GM23248 (cell line): ENCODE measurements around the gene KAZN. TPM values are rescaled to one million over a fixed set of nuclear protein-coding genes. Genes with fewer than 3 reads are reported as not detected.

Experiments used
- DNase-seq: peaks from one replicate; pipeline ENCODE4 v3.0.0-alpha.2; 2015
- H2AFZ ChIP-seq: fragments of 200-600 bp; sonication (generic); 2 replicates; pipeline ENCODE4 v1.6.1; 2016; ENCODE audit warnings: antibody characterized with exemption
- H3F3A ChIP-seq: fragments of 200-600 bp; sonication (generic); 2 replicates; pipeline ENCODE4 v1.6.1; 2016; ENCODE audit warnings: mild to moderate bottlenecking, antibody characterized with exemption, mixed run types; ENCODE audit not compliant: insufficient read depth
- H3K27ac ChIP-seq: fragments of 200-600 bp; sonication (generic); 2 replicates; pipeline ENCODE4 v1.5.1; 2016; ENCODE audit warnings: mild to moderate bottlenecking
- H3K27me3 ChIP-seq: fragments of 200-600 bp; sonication (generic); replicated peaks from 2 replicates; pipeline ENCODE4 v1.6.1; 2016; ENCODE audit warnings: mild to moderate bottlenecking; ENCODE audit not compliant: insufficient read depth
- H3K36me3 ChIP-seq: fragments of 200-600 bp; sonication (generic); 2 replicates; pipeline ENCODE4 v1.6.1; 2016; ENCODE audit warnings: low read depth, mild to moderate bottlenecking
- H3K4me1 ChIP-seq: fragments of 200-600 bp; sonication (generic); 2 replicates; pipeline ENCODE4 v1.6.1; 2016; ENCODE audit warnings: mild to moderate bottlenecking; ENCODE audit not compliant: insufficient read depth
- H3K4me2 ChIP-seq: fragments of 200-600 bp; sonication (generic); one replicate; pipeline ENCODE4 v1.6.1; 2016; ENCODE audit warnings: mild to moderate bottlenecking; ENCODE audit not compliant: unreplicated experiment
- H3K4me3 ChIP-seq: fragments of 200-600 bp; sonication (generic); 2 replicates; pipeline ENCODE4 v1.5.1; 2016; ENCODE audit warnings: mild to moderate bottlenecking
- H3K79me2 ChIP-seq: fragments of 200-600 bp; sonication (generic); 2 replicates; pipeline ENCODE4 v1.6.1; 2016; ENCODE audit warnings: mild to moderate bottlenecking; ENCODE audit not compliant: insufficient read depth
- H3K9ac ChIP-seq: fragments of 200-600 bp; sonication (generic); 2 replicates; pipeline ENCODE4 v1.6.1; 2016; ENCODE audit warnings: mild to moderate bottlenecking
- H3K9me2 ChIP-seq: fragments of 200-600 bp; sonication (generic); 2 replicates; pipeline ENCODE4 v1.6.1; 2016; ENCODE audit warnings: mixed run types, mild to moderate bottlenecking, moderate library complexity; ENCODE audit not compliant: insufficient read depth
- H3K9me3 ChIP-seq: fragments of 200-600 bp; sonication (generic); one replicate; pipeline ENCODE4 v1.6.1; 2017; ENCODE audit warnings: low read depth
- H4K20me1 ChIP-seq: fragments of 200-600 bp; sonication (generic); 2 replicates; pipeline ENCODE4 v1.6.0; 2016; ENCODE audit not compliant: insufficient read depth
- EZH2 ChIP-seq: fragments of 200-600 bp; sonication (generic); IDR thresholded peaks from 2 replicates; pipeline ENCODE4 v1.6.1; 2018; ENCODE audit warnings: antibody characterized with exemption, mild to moderate bottlenecking; ENCODE audit not compliant: insufficient read depth, poor library complexity, severe bottlenecking
- EZH2phosphoT487 ChIP-seq: fragments of 200-600 bp; sonication (generic); IDR thresholded peaks from 2 replicates; pipeline ENCODE4 v1.6.1; 2018; ENCODE audit warnings: antibody characterized with exemption, moderate library complexity, mild to moderate bottlenecking, low read depth; ENCODE audit not compliant: insufficient read depth
- WGBS, 2 experiments: methylation state at CpG; one replicate each; pipeline ENCODE4 v1.1.6; 2015 to 2017; ENCODE audit warnings: low lambda C conversion rate in 2 of 2, low coverage in 1 of 2; ENCODE audit errors: missing lambda C conversion rate in 2 of 2; 5-methylcytosine and 5-hydroxymethylcytosine counted together
- in situ Hi-C: fragments of 300-500 bp; cut with MboI; formaldehyde crosslinking; loops from 2 replicates; pipeline ENCODE4 v1.15.0; 2020
- polyA plus RNA-seq: library from polyadenylated mRNA; unstranded; fragments of >200 nt; fragmentation: Nextera tagmentation; extraction: Ambion mirVana; gene quantifications from 2 replicates; pipeline ENCODE4 v1.2.1, GENCODE V29; 2016
- total RNA-seq: library from RNA; depleted of rRNA; stranded (reverse); fragments of >200 nt; shearing (Covaris generic); gene quantifications from 2 replicates; pipeline ENCODE4 v1.2.3, GENCODE V29; 2014

KAZN gene
- total and polyA plus RNA-seq, 2 experiments from 2014 or later = 4.9 to 7.2 TPM

- no peaks in the 10 kb centered on the region for H4K20me1 ChIP-seq
- H3K27me3 ChIP-seq = 0 out of 2 replicates have a peak, but pooled peaks cover 4% of the 10 kb centered on the region
- H3K27ac ChIP-seq = no peak overlapping the region
- DNase-seq = no peak
- H3K9ac ChIP-seq = no peak overlapping the region
- H3K36me3 ChIP-seq = no peaks in the 10 kb centered on the region
- in situ Hi-C loops = no loop called here
- peaks cover 19% of the 10 kb centered on the region for H3K4me1 ChIP-seq
- 86 to 95% methylated on average over 6 of the region's 6 CpGs for WGBS, 2 experiments
- no peaks in the 10 kb centered on the region for H3K9me3 ChIP-seq
- H3F3A ChIP-seq = peaks cover 18% of the 10 kb centered on the region
- TF ChIP-seq EZH2phosphoT487 (no peak), EZH2 (no peak)
- H2AFZ ChIP-seq = no peak overlapping the region
- H3K9me2 ChIP-seq = no peaks in the 10 kb centered on the region
- no peaks in the 10 kb centered on the region for H3K79me2 ChIP-seq
- no peak overlapping the region for H3K4me2 ChIP-seq
- no peak overlapping the region for H3K4me3 ChIP-seq
These were observed 139.8 kb downstream of the KAZN start for GRCh38 chr1:14738235-14738634.

DNA sequence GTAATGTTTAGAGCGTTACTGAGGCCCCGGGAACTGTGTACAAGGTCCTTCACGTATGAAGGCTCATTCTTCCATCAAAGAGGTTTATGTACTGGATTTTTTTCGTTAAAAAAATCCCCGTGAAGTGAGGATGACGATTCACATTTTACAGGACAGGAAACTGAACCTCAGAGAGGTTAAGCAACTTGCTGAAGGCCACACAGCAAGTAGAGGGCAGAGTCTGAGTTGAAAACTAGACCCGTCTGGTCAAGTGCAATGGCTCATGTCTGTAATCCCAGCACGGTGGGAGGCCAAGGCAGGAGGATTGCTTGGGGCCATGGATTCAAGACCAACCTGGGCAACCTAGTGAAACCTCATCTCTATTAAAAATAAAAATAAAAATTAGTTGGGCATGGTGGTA, 140.2 kb downstream of the KAZN start:
- H3F3A ChIP-seq = peaks cover 18% of the 10 kb centered on the region
- H3K27me3 ChIP-seq = 0 out of 2 replicates have a peak, but pooled peaks cover 4% of the 10 kb centered on the region
- H2AFZ ChIP-seq = no peak overlapping the region
- H4K20me1 ChIP-seq = no peaks in the 10 kb centered on the region
- H3K4me3 ChIP-seq = no peak overlapping the region
- no peak overlapping the region for H3K9ac ChIP-seq
- no peak for TF ChIP-seq EZH2
- no peak for TF ChIP-seq EZH2phosphoT487
- 74 to 80% methylated on average over 8 of the region's 8 CpGs for WGBS, 2 experiments
- no peak for DNase-seq
- in situ Hi-C loops = no loop called here
- no peaks in the 10 kb centered on the region for H3K9me3 ChIP-seq
- H3K36me3 ChIP-seq = no peaks in the 10 kb centered on the region
- no peak overlapping the region for H3K4me2 ChIP-seq
- peaks cover 17% of the 10 kb centered on the region for H3K4me1 ChIP-seq
- no peaks in the 10 kb centered on the region for H3K9me2 ChIP-seq
- no peak overlapping the region for H3K27ac ChIP-seq
- no peaks in the 10 kb centered on the region for H3K79me2 ChIP-seq

DNA sequence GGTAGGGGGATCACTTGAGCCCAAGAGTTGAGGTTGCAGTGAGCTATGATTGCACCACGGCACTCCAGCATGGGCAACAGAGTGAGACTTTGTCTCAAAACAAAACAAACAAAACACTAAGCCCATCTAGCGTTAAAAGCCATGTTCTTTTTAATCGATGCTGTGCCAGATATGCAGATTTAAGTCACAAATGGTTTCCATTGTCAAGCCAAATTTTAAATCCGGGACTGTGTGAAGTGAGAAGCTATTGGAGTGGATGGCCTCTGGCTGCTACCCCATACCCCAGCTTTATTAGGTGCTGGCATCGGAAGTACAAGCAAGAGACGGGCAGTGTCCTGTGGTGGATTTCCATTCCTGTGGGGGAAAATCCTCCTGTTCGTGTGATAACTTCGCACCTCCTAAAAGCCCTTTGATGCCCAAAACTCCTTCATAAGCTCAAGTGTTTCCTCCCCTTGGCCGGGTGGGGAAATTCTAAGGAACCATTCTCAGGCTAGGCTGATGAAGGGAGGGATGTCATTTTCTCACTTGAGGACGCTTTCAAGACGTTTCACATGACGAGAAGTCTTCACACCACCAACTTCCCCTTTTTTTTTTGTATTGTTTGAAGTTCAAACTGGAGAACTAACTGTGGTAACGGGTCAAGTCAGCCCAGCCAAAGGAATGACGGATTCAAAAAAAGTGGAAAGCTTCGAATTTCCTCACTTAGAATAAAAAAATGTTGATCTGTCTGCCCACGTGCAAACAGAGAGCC, 140.8 kb downstream of the KAZN start:
- Histone ChIP-seq H3K79me2 (no peaks in the 10 kb centered on the region), H3K4me3 (no peak overlapping the region), H3K36me3 (no peaks in the 10 kb centered on the region), H3K9me2 (no peaks in the 10 kb centered on the region), H3K4me2 (no peak overlapping the region), H4K20me1 (no peaks in the 10 kb centered on the region), H3K9me3 (no peaks in the 10 kb centered on the region), H2AFZ (no peak overlapping the region), H3K4me1 (peaks cover 17% of the 10 kb centered on the region), H3F3A (peaks cover 18% of the 10 kb centered on the region), H3K9ac (no peak overlapping the region), H3K27ac (no peak overlapping the region), H3K27me3 (0 out of 2 replicates have a peak, but pooled peaks cover 4% of the 10 kb centered on the region)
- WGBS, 2 experiments = 93 to 96% methylated on average over 16 of the region's 16 CpGs
- in situ Hi-C loops = no loop called here
- TF ChIP-seq EZH2phosphoT487 = no peak
- TF ChIP-seq EZH2 = no peak
- no peak for DNase-seq

DNA sequence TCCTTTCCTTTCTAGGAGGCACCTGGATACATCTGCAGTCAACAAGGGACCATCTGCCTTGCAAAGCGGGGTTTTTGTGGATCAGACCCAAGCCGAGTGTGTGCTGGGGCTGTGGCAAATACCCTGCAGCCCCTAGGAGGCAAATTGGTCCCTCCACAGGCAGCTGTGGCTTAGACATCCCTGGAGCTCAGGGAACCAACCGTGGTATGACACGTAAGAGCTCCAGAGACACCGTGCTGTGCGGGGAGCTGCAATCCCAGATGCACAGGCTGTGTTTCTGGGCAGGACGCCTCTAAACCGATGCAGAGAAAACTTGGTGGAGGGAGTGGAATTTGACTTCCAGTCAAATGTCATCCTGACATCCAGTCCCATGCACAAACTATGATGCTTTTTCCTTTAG, 141.5 kb downstream of the KAZN start:
- WGBS, 2 experiments = 90 to 94% methylated on average over 8 of the region's 8 CpGs
- Histone ChIP-seq H3K9ac (no peak overlapping the region), H3K27me3 (0 out of 2 replicates have a peak, but pooled peaks cover 4% of the 10 kb centered on the region), H2AFZ (no peak overlapping the region), H3K4me3 (no peak overlapping the region), H3K36me3 (no peaks in the 10 kb centered on the region), H3K79me2 (no peaks in the 10 kb centered on the region), H4K20me1 (no peaks in the 10 kb centered on the region), H3K9me2 (no peaks in the 10 kb centered on the region), H3F3A (peaks cover 18% of the 10 kb centered on the region), H3K27ac (no peak overlapping the region), H3K4me2 (no peak overlapping the region), H3K9me3 (no peaks in the 10 kb centered on the region), H3K4me1 (peaks cover 17% of the 10 kb centered on the region)
- TF ChIP-seq EZH2phosphoT487 (no peak), EZH2 (no peak)
- no peak for DNase-seq
- in situ Hi-C loops = no loop called here
